ENCODE data around the gene RABGAP1L.

The RABGAP1L gene

GRCh38 chr1:175019524-175019923 is 860.2 kb downstream of the RABGAP1L start:
- TF ChIP-seq ZFX (IDR thresholded peaks at IDR 0.05), result no peak
- TF ChIP-seq CTCF (conservative IDR thresholded peaks at IDR 0.05), result no peak
- no peak overlapping the region for H3K27ac ChIP-seq

GRCh38 chr1:175023043-175023921 is 864.0 kb downstream of the RABGAP1L start, which contains the start of gene MRPS14:
MRPS14 (minus strand) TSS chr1:175023425; CDS start chr1:175023408, 17 bp downstream.
- TF ChIP-seq ZFX (IDR thresholded peaks at IDR 0.05) (peak; percentile 57), CTCF (conservative IDR thresholded peaks at IDR 0.05) (no peak)
- peak within 1 kb of the TSS; percentile 91 for H3K27ac ChIP-seq

GRCh38 chr1:175023922-175024242 is 864.6 kb downstream of the RABGAP1L start:
- H3K27ac ChIP-seq, result peak overlapping the region; percentile 91

GRCh38 chr1:175024773-175025172 is 865.5 kb downstream of the RABGAP1L start:
- no peak for TF ChIP-seq CTCF (conservative IDR thresholded peaks at IDR 0.05)
- TF ChIP-seq ZFX (IDR thresholded peaks at IDR 0.05), result no peak
- H3K27ac ChIP-seq, result no peak overlapping the region

GRCh38 chr1:175033953-175034352 is 874.6 kb downstream of the RABGAP1L start:
- TF ChIP-seq CTCF (conservative IDR thresholded peaks at IDR 0.05) (no peak), ZFX (IDR thresholded peaks at IDR 0.05) (no peak)
- no peak overlapping the region for H3K27ac ChIP-seq

GRCh38 chr1:175034775-175035174 is 875.5 kb downstream of the RABGAP1L start:
- TF ChIP-seq CTCF (conservative IDR thresholded peaks at IDR 0.05) (no peak), ZFX (IDR thresholded peaks at IDR 0.05) (no peak)
- H3K27ac ChIP-seq, result no peak overlapping the region

- no peak overlapping the region for H3K27ac ChIP-seq
- TF ChIP-seq CTCF (conservative IDR thresholded peaks at IDR 0.05) (no peak), ZFX (IDR thresholded peaks at IDR 0.05) (no peak)
These were observed 876.5 kb downstream of the RABGAP1L start for GRCh38 chr1:175035865-175036264.

- no peak overlapping the region for H3K27ac ChIP-seq
- TF ChIP-seq CTCF (conservative IDR thresholded peaks at IDR 0.05) (no peak), ZFX (IDR thresholded peaks at IDR 0.05) (no peak)
These were observed 877.2 kb downstream of the RABGAP1L start for GRCh38 chr1:175036476-175036875.

Data from C4-2B (cell line).